ENCODE results near the gene KLF11.

KLF11 gene

DNA sequence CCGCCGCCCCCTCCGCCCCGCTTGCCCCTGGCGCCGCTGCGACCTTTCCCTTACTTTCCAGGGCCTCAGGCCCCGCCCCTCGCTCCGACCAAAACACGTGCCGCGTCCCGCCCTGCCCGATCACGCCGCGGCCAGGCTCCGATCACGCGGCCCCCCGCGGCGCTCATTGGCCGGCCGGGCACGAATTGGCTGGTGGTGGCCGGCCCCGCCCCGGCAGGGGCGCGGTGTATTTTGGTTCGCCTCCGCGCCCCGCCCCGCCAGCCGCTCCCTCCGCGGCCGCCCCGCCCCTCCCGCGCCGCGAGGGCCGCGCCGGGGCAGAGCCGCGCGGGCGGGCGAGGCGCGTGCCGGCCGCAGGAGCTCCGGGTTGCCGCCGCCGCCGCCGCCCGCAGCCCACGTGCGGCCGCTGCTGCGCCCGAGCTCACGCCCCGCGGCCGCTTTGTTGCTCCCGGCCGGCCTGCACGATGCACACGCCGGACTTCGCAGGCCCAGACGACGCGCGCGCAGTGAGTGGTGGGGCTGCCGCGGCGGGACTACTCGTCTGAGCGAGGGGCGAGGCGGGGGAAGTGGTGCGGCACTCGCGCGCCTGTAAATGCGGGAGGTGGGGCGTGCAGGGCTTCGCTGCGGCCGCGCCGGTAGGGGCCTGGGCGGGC lies at the start of gene KLF11:
Gene KLF11 (plus strand): TSS at position 295 of the 650 bp plus-strand sequence. CDS start 167 bp downstream, at position 462.
- in situ Hi-C loops (cut with MboI; ENCODE audit: low sequenced_read_pairs): no loop called here

DNA sequence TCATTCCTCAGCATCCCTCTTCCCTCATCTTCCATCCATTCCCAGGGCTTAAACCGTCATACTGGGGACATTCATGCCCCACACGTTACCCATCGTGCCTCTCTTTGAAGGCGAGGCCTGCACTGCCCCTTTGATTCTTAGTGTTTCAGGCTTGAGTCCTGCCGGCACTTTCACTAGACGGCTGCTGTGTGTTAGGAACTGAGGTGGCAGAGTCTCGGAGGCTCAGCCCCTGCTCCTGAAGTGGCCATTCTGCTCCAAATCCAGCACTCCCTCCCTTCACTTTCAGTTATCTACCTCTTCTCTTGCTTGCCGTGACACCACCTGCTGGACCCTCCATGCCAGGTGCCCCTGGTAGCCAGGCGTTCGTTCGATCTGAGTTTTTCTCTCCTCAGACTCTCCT lies 48.9 kb upstream of the KLF11 start:
- in situ Hi-C loops (cut with MboI; ENCODE audit: low sequenced_read_pairs): no loop called here

DNA sequence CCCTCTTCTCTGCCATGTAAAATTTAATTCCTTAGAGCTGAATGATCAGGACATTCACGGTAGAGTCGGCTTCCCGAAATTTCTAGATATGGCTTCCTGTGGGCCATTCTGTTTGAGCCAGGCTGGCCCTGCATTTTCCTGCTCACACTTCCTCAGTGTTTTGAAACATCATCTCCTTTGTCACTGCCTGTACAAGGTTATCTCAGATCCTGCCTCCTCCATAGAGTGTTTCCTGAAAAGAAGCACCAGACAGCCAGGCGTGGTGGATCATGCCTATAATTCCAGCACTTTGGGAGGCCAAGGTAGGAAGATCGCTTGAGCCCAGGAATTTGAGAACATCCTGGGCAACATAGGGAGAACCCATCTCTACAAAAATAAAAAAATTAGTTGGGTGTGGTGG lies 48.3 kb upstream of the KLF11 start:
- in situ Hi-C loops (cut with MboI; ENCODE audit: low sequenced_read_pairs): no loop called here

DNA sequence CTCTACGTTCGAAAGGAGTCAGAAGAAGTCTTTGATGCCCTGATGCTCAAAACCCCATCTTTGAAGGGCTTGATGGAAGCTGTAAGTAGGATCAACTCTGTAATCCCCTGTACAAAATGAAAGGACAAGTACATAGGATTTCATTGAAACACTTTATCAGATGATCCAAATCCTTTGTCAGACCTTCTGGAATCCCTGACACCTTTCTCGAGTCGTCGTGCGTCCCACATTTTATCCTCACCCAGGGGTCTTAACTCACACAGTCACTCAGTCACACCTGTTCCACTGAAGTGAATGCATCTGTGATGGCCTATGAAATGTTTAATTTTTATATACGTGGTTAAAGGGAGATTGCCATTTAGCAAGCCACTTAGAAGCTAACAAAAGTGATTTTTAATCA lies 47.0 kb upstream of the KLF11 start:
- in situ Hi-C loops (cut with MboI; ENCODE audit: low sequenced_read_pairs): no loop called here

DNA sequence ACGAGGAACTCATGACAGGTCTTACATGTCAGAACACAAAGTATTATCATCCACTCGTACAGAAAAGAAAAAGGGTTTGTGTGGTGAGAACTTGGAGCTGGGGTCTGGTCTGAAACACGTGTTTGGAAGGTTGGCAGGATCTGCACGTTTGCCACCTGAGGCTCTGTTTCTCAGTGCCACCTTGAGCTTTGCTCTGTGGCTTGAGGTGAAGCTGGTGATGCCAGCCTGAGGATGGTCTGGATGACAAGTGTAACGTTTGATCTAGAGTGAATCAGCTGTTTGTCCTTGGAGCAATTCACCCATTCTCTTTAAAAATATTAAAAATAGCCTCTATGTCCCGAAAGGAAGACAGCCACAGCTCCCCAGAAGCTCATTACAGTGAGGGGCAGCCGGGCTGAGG lies 45.4 kb upstream of the KLF11 start:
- in situ Hi-C loops (cut with MboI; ENCODE audit: low sequenced_read_pairs): no loop called here

DNA sequence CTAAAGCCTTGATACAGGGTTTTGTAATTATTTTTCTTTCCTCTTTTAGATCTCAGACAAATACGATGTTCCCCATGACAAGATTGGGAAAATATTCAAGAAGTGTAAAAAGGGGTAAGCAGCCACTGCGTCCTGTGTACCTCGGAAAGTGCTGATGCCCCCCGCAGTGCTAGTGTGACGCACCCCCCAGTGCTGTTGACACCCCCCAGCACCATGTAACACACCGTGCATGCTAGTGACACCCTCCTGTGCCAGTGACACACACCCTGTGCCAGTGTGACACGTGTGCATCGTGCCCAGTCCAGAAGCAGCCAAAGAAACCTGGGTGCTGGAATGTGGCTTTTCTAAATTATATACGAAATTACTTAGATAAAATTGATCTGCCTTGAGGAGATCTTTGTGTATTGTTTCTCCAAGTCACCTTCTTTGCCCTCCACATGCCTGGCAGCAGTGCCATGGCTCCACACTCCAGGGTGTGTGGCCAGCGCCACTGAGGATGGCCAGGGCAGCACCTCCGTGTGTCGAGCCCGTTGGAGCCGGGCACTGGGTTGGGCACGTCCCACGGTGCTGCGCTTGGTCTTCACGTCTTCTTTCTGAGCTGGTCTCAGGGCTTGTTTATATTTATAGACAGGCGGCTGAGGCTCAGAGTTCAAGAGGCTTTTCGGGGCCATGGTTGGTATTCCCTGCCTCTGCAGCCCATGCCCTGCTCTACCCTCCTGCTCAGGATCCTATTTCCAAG lies 44.3 kb upstream of the KLF11 start:
- in situ Hi-C loops (cut with MboI; ENCODE audit: low sequenced_read_pairs): no loop called here

DNA sequence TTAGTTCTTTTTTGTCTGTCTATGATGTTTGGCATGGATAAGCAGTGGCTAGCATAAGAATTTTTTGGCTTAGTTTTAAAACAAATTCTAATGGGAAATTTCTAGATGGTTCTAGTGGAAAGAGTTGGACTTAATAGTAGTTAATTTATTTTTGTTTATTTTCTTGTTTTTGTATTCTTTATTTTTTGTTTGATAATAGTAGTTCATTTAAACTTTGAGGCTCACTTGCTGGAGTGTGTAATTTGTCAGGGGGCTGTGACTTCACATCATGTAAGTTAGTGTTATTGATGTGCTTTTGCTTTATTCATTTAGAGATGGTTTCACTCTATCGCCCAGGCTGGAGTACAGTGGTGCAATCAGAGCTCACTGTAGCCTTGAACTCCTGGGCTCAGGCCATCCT lies 43.7 kb upstream of the KLF11 start:
- in situ Hi-C loops (cut with MboI; ENCODE audit: low sequenced_read_pairs): no loop called here

DNA sequence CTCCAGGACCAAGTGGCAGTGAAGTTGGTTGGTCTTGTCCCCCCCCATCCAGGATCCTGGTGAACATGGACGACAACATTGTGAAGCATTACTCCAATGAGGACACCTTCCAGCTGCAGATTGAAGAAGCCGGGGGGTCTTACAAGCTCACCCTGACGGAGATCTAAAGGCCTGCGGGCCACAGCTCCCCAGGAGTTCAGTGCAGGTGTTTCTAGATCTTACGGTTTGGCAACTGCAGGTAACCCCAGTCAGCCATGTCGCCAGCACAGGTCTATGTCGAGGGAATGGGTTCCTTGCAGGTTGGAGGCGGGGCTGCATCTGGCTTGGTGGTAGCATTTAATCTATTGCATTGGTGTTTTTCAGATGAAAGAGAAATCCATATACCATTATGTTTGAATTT lies 42.8 kb upstream of the KLF11 start:
- in situ Hi-C loops (cut with MboI; ENCODE audit: low sequenced_read_pairs): no loop called here

DNA sequence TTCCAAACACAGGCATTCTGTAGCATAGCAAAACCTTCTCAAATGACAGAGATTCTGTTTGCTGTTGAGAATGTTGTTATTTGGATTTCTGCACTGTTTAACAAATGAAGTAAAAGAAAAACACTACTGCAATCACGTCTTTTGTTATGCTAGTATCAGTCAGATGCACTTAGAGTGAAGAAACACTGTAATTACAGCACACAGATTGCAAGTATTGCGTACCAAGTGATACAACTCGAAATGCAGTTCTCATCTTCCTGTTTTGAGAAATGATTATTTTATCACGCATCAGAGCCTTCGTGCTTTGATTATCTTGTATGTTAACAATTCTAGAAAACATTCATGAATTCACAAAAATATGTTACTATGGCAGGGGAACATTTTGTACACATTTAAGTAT lies 41.8 kb upstream of the KLF11 start:
- in situ Hi-C loops (cut with MboI; ENCODE audit: low sequenced_read_pairs): no loop called here

DNA sequence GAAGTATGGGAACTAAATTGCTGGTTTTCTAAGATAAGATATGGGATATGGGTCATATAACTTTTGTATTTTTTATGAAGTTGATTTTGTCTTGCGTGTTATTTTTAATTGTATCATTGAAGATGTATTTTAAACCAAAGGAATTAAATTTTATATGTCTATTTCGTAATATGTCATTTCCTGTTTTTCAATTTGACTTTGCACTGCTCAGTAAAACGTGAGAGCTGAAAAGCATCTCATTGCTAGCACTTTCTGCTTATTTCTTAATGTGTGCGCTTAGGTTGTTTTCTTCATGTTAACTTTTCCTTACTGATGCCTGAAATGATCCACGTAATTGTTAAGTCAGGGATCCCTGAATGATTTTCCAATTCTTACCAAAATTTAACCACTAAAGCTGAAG lies 41.2 kb upstream of the KLF11 start:
- in situ Hi-C loops (cut with MboI; ENCODE audit: low sequenced_read_pairs): no loop called here

DNA sequence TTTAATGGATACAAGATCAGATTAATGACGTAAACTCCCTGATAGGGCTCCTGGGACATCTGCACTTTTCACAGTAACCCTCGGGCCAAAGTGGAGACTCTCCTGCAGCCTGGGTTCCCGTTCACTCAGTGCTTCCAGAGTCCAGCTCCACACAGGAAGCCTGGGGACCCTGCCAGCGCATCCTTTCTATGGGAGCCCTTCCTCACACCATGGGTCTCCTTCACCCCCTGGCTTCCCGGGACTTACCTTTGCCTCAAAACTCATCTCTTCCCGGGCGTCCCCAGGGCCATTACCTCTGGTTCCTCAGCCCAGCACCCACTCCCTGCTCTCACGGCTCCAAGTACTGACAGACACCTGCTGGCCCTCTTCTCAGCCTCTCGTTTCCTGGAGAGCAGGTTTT lies 40.7 kb upstream of the KLF11 start:
- in situ Hi-C loops (cut with MboI; ENCODE audit: low sequenced_read_pairs): no loop called here

DNA sequence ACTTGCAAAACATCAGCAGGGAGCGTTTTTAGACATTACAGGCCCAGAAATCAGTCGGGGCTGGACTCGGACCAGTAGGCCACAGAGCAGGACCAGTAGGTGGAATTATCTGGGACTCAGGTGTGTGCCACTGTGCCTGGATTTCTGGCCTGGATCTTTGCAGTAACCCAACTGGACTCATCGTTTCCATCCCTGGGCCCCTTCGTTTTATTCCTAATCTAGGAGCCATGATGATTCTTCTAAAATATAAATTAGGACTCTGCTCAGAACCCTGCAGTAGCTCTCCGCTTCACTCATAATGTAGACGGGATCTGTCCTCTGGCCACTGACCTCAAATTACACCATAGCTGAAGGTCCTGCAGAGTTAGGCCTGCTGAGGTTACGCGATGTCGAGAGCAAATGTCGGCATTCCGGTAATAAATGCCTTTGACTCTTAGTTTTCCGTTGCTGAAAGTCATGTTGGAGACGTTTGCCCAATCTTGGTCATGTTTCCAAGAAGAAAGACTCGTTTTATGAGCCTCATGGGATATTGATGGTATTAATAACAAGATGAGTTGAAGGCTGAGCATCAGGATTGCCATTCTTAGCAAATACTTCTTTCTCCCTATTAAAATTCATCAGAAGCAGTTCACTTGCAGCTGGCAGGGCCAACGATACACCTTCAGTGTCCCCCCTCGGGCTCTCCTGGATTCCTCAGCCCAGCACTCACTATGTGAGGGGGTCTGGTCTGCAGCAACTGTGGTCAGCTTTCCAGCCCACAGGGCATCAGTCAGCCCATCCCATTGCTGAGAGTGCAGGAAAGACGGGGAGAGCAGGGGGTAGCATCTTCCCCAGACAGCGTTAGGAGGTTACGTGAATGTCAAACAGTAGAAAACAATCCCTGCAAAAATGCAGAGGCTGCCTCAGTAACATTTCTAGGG lies 39.9 kb upstream of the KLF11 start:
- in situ Hi-C loops (cut with MboI; ENCODE audit: low sequenced_read_pairs): no loop called here

DNA sequence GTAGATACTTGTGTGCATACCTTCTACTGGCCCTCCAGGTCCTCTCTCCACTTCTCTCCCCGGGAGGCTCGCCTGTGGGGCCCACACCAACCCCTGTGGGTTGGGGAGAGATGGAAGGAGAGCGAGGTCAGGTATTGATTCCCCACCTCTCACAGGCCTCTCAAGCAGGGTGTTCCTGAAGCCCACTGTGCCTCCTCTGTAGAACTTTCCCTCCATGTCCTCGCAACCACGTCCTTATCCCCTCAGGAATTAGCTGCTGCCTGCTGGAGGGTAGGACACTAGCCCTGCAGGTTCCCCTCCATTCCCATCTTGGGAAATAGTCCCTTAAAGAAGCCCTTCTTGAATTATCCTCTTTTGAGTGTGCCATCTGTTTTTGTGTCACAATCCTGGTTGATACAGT lies 38.9 kb upstream of the KLF11 start:
- in situ Hi-C loops (cut with MboI; ENCODE audit: low sequenced_read_pairs): no loop called here

DNA sequence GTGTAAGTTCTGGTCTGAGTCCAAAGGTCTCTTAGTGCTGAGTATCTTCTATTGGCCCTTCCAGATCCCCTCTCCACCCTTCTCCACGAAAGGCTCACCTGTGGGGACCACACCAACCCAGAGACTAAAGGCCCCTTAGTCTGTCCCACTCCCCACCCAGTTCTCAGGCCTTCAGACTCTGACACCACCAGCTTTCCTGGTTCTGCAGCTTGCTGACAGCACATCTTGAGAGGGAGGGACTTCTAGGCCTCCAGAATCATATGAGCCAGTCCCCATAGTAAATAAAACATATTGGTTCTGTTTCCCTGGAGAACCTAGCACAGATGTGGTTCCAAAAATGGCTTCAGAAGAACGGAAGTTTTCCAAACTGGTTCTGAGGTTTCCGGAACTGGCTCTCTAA lies 38.5 kb upstream of the KLF11 start:
- in situ Hi-C loops (cut with MboI; ENCODE audit: low sequenced_read_pairs): no loop called here

DNA sequence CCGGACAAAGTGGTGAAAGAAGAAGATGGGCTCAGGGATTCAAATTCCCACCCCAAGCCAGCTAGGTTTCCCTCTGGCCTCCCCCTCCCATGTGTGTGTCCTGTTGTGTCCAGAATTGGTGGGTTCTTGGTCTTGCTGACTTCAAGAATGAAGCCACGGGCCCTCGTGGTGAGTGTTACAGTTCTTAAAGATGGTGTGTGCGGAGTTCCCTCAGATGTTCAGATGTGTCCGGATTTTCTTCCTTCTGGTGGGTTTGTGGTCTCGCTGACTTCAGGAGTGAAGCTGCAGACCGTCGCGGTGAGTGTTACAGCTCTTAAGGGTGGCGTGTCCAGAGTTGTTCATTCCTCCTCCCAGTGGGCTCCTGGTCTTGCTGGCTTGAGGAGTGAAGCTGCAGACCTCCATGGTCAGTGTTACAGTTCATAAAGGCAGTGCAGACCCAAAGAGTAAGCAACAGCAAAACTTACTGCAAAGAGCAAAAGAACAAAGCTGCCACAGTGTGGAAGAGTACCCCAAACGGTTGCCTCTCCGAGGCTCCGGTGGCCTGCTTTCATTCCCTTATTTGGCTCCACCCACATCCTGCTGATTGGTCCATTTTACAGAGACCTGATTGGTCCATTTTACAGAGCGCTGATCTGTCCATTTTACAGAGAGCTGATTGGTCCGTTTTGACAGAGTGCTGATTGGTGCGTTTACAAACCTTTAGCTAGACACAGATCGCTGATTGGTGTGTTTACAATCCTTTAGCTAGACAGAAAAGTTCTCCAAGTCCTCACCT lies 37.7 kb upstream of the KLF11 start:
- in situ Hi-C loops (cut with MboI; ENCODE audit: low sequenced_read_pairs): no loop called here

DNA sequence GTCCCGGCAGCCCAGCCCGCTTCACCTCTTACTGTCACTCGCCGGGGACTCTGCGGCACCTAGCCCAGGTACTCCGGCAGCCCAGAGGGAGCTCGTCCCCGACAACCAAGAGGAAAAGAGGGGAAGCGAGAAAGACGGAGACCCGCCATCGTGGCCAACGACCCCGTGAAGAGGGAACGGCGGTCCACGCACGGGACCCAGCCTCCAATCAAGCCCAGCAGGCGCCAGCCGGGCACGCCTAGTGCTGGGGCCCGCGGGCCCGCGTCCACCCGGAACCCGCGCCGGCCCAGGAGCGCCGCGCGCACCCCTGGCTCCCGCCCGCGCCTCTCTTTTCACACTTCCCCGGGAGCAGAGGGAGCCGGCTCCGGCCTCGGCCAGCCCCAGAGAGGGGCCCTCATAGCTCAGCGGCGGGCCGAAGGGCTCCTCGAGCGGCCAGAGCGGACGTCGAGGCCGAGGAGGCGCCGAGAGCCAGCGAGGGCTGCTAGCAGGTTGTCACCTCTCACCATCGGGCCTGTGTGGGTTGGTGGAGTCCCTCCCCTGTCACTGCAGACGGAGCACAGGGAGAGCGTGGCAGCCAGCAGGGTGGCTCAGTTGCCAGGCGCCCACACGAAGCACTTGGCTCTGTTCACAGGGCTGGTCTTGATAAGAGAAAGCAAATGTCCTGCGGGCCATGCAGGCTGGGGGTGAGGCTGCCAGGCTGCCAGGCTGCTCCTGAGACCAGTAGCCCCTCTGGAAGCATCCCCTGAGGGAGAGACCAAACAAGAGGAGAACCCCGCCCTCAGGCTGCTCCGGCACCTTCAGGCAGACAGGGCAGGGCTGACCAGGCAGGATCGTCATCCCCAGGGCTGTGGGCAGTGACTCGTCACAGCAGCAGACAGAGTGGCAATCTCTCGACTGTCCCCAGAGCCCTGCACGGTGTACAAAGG lies 36.9 kb upstream of the KLF11 start:
- in situ Hi-C loops (cut with MboI; ENCODE audit: low sequenced_read_pairs): no loop called here

DNA sequence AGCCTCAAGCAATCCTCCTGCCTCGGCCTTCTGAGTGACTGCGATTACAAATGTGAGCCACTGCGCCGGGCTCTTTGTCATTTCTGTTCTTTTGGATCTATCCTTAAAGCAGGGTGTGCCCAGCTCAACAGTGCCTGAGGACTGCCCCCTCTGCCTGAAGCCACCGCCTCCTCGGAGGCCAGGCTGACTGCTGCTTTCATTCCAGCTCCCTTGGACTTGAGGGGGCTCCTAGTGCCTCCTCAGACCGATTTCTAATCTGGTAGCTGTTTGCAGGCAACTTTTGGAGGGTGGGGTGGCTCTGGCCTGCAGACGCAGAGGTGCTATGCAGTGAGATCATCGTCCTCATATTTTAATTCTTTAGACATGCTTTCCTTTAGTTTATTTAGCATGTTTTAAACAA lies 35.9 kb upstream of the KLF11 start:
- in situ Hi-C loops (cut with MboI; ENCODE audit: low sequenced_read_pairs): no loop called here

DNA sequence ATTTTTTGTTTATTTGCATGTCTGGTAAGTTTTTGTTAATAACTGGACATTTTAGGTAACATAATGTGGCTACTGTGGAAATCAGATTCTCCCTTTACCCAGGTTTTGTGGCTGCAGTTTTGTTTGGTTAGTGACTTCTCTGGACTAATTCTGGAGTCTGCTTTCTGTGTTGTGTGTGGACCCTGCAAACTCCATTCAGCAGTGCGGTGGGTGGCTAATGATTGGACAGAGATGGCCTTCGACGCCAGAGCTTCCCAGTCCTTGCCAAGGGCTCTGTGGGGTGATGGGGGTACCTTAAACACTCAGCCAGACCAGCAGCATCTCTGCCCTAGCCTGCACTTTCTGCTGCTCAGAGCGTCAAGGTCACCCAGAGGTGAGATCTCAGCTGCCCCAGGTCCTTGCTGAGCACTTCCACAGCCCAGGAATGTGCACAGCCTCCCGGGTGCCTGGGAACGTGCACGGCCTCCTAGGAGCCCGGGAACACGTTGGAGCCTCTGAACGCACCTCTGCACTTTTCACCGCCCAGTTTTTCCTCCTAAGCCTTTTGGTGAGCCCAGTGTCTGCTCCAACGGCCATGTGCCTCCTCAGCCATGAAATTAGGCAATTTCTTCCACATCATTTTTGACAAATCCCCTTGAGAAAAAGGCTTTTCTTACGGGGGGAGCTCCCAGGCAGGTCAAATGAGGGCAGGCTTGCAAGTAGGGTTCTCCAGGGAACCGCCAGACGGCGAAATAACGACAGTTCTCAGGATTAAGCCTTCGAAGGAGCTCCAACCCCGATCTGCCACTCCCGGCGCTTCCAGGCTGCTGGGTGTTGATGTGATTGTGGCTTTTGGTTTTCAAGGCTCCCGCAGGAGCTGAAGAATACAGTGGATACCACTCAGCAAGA lies 35.2 kb upstream of the KLF11 start:
- in situ Hi-C loops (cut with MboI; ENCODE audit: low sequenced_read_pairs): no loop called here

DNA sequence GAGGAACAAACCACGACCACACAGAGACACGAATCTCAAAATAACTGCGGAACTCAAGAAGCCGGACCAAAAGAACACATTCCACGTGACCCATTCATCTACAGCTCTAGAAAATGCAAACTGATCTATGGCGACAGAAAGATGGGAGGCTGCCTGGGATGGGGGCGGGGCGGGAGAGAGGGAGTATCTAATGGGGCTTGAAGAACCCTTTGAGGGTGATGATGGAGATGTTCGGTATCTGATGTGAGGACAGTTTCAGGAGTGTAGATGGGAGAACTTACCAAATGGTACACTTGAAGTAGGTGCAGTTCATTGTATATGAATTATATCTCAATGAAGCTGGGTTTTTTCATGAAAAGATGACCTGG lies 34.6 kb upstream of the KLF11 start:
- in situ Hi-C loops (cut with MboI; ENCODE audit: low sequenced_read_pairs): no loop called here
